ENCODE measurements around the gene GNGT2. TPM values are rescaled to one million over a fixed set of nuclear protein-coding genes. Genes with fewer than 3 reads are reported as not detected.

GNGT2 gene
- polyA plus RNA-seq, 6 donors from 2014 or later: 4.5 to 16.0 (median 11.3) TPM

GRCh38 chr17:49168706-49169105, 41.7 kb downstream of the GNGT2 start:
- Mint-ChIP-seq H3K27me3 (peaks cover 58 to 81% (median 72%) of the 10 kb centered on the region in 3 donors), H3K4me3 (peak overlapping the region in 1 of 8 donors; percentile 13), H3K36me3 (peaks cover 2 to 3% of the 10 kb centered on the region in 2 donors), H3K9me3 (peaks cover 0 to 17% (median 9%) of the 10 kb centered on the region in 7 donors), H3K4me1 (no peaks in the 10 kb centered on the region), H3K27ac (peak overlapping the region in 1 of 6 donors; percentile 74)
- DNase-seq: no peak
- no peak for ATAC-seq (ENCODE audit: low read depth in 2 of 2)

GRCh38 chr17:49165143-49165542, 45.2 kb downstream of the GNGT2 start:
- DNase-seq (no peak), ATAC-seq (ENCODE audit: low read depth in 2 of 2) (no peak)
- Mint-ChIP-seq H3K27ac (no peak overlapping the region), H3K9me3 (peaks cover 0 to 8% (median 3%) of the 10 kb centered on the region in 7 donors), H3K4me3 (peak overlapping the region in 1 of 8 donors; percentile 26), H3K27me3 (peaks cover 39 to 54% (median 53%) of the 10 kb centered on the region in 3 donors), H3K4me1 (no peaks in the 10 kb centered on the region), H3K36me3 (no peaks in the 10 kb centered on the region)

GRCh38 chr17:49162866-49163265, 47.5 kb downstream of the GNGT2 start:
- Mint-ChIP-seq H3K36me3 (no peaks in the 10 kb centered on the region), H3K4me1 (no peaks in the 10 kb centered on the region), H3K27me3 (peaks cover 38 to 56% (median 54%) of the 10 kb centered on the region in 3 donors), H3K9me3 (peaks cover 0 to 3% (median 0%) of the 10 kb centered on the region in 7 donors), H3K27ac (no peak overlapping the region), H3K4me3 (no peak overlapping the region)
- ATAC-seq (ENCODE audit: low read depth in 2 of 2) (no peak), DNase-seq (no peak)

DNA sequence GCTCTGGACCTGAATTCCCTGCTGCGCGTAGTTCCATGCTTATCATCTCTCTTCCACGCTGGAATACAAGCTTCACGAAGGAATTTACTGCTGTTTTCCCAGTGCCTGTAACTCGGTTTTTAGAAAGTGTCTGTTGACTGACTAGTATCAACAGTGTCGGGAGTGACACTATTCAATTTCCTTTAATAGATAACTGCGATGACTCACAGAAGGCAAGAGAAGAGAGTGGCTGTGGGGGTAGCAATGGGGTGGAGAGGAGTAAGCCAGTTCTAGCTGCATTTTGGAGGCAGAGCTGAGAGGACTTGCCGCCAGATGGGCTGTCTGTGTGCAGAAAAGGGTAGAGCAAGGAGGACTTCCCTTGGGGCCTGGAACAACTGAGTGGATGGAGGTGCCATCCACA, 52.6 kb downstream of the GNGT2 start:
- Mint-ChIP-seq H3K27ac (peak overlapping the region in 1 of 6 donors; percentile 15), H3K36me3 (no peaks in the 10 kb centered on the region), H3K4me1 (no peaks in the 10 kb centered on the region), H3K4me3 (no peak overlapping the region), H3K27me3 (peaks cover 32 to 52% (median 41%) of the 10 kb centered on the region in 3 donors), H3K9me3 (peaks cover 0 to 4% (median 0%) of the 10 kb centered on the region in 7 donors)
- DNase-seq: no peak
- no peak for ATAC-seq (ENCODE audit: low read depth in 2 of 2)

GRCh38 chr17:49156256-49156655, 54.1 kb downstream of the GNGT2 start:
- H3K4me3 Mint-ChIP-seq: no peak overlapping the region
- no peaks in the 10 kb centered on the region for H3K36me3 Mint-ChIP-seq
- H3K9me3 Mint-ChIP-seq: peaks cover 0 to 4% (median 0%) of the 10 kb centered on the region in 7 donors
- peak overlapping the region in 1 of 6 donors; percentile 18 for H3K27ac Mint-ChIP-seq
- no peak for DNase-seq
- peaks cover 32 to 56% (median 41%) of the 10 kb centered on the region in 3 donors for H3K27me3 Mint-ChIP-seq
- ATAC-seq (ENCODE audit: low read depth in 2 of 2): no peak
- H3K4me1 Mint-ChIP-seq: no peaks in the 10 kb centered on the region

Other genes starting within 250 kb of the GNGT2 start
- gene GIP, start 242.0 kb downstream of the GNGT2 start, polyA plus RNA-seq (ENCODE audit: low read depth in 6 of 6): not detected
- not detected for gene IGF2BP1, start 213.2 kb downstream of the GNGT2 start, polyA plus RNA-seq (ENCODE audit: low read depth in 6 of 6)
- not detected for gene B4GALNT2, start 77.8 kb downstream of the GNGT2 start, polyA plus RNA-seq (ENCODE audit: low read depth in 6 of 6)
- gene ABI3, start 133 bp upstream of the GNGT2 start, polyA plus RNA-seq (ENCODE audit: low read depth in 6 of 6): 10 to 100 TPM in 4 of 6 donors, 1 to 10 TPM in 2; 8.1 to 28.4 (median 18.0) TPM
- under 1 TPM in 4 of 6 donors, not detected in 2; 0.25 to 0.58 (median 0.31) TPM for gene PHOSPHO1, start 20.2 kb upstream of the GNGT2 start, polyA plus RNA-seq (ENCODE audit: low read depth in 6 of 6)
- 10 to 100 TPM; 16.9 to 38.2 (median 33.7) TPM for gene ZNF652, start 151.7 kb upstream of the GNGT2 start, polyA plus RNA-seq (ENCODE audit: low read depth in 6 of 6)
- gene PHB1, start 204.3 kb upstream of the GNGT2 start, polyA plus RNA-seq (ENCODE audit: low read depth in 6 of 6): 100 to 1,000 TPM; 122 to 241 (median 136) TPM

All from naive B cell (primary cell).